Endothelial cell of umbilical vein (primary cell): ENCODE data around the gene TMTC4. TPM values are rescaled to one million over a fixed set of nuclear protein-coding genes. Genes with fewer than 3 reads are reported as not detected.

Experiments used
- BruUV-seq: library from RNA; stranded (reverse); fragments of 400-500 nt; replicated peaks from 2 replicates; lab custom pipeline; 2021; lab: Mats Ljungman, UMichigan
- CTCF ChIA-PET: fragments of 300-600, 350-600 bp; sonication (Branson Sonifier 250); formaldehyde crosslinking; loops from one replicate; lab custom pipeline; 2021; ENCODE audit warnings: antibody characterized with exemption, inconsistent platforms; lab: Charles Lee
- POLR2A ChIA-PET: fragments of 300-600, 350-600 bp; sonication (Branson Sonifier 250); formaldehyde crosslinking; loops from one replicate; lab custom pipeline; 2021; ENCODE audit warnings: antibody characterized with exemption, inconsistent platforms; lab: Charles Lee
- DNase-seq: peaks from one replicate; pipeline ENCODE4 v3.0.0-alpha.2; 2011; ENCODE audit warnings: low read depth, low spot score
- FAIRE-seq: peaks from 2 replicates; lab custom pipeline; 2011; peaks lifted over from hg19 to GRCh38; lab: Jason Lieb, UNC
- H2AFZ ChIP-seq: 2 replicates; pipeline ENCODE4 v1.6.0; 2012; ENCODE audit warnings: low read depth, low read length, control low read depth, inconsistent platforms
- H3K27ac ChIP-seq: 2 replicates; pipeline ENCODE4 v1.5.1; 2011; ENCODE audit warnings: low read depth, mild to moderate bottlenecking, control low read depth, low read length, moderate library complexity; ENCODE audit not compliant: insufficient read depth
- H3K27me3 ChIP-seq, 2 experiments: 2 replicates each; pipeline versions ENCODE4 v1.6.0 to v1.6.1; 2011; ENCODE audit warnings: low read length in 2 of 2, mixed read lengths in 1 of 2; ENCODE audit not compliant: control insufficient read depth in 2 of 2, insufficient read depth in 2 of 2
- H3K36me3 ChIP-seq, 2 experiments: 2 replicates in 1 of 2; 3 replicates in 1 of 2; pipeline ENCODE4 v1.5.1; 2011; ENCODE audit warnings: low read length in 2 of 2, mild to moderate bottlenecking in 1 of 2, moderate library complexity in 1 of 2; ENCODE audit not compliant: control insufficient read depth in 2 of 2, insufficient read depth in 2 of 2; ENCODE audit errors: extremely low read depth in 1 of 2
- H3K4me1 ChIP-seq: 3 replicates; pipeline ENCODE4 v1.5.1; 2011; ENCODE audit warnings: mild to moderate bottlenecking, low read length; ENCODE audit not compliant: control insufficient read depth, insufficient read depth; ENCODE audit errors: extremely low read depth
- H3K4me2 ChIP-seq: 2 replicates; pipeline ENCODE4 v1.6.1; 2011; ENCODE audit warnings: low read length, control low read depth, mixed read lengths; ENCODE audit not compliant: insufficient read depth
- H3K4me3 ChIP-seq, 3 experiments: fragments of 200-600 bp in 1 of 3; sonication (generic), shearing (Covaris generic) in 1 of 3; replicated peaks in 1 of 3; 2 replicates each; pipeline ENCODE4 v1.5.1; 2011 to 2016; ENCODE audit warnings: control low read depth in 3 of 3, low read length in 3 of 3, mild to moderate bottlenecking in 2 of 3, inconsistent platforms in 1 of 3, low read depth in 1 of 3, moderate library complexity in 1 of 3; ENCODE audit not compliant: insufficient read depth in 1 of 3
- H3K79me2 ChIP-seq: 2 replicates; pipeline ENCODE4 v1.6.0; 2012; ENCODE audit warnings: low read length, inconsistent platforms; ENCODE audit not compliant: control insufficient read depth, insufficient read depth
- H3K9ac ChIP-seq: replicated peaks from 2 replicates; pipeline ENCODE3; 2011; ENCODE audit warnings: low read length, control low read depth; ENCODE audit not compliant: insufficient read depth; ENCODE audit errors: extremely low read depth
- H3K9me1 ChIP-seq: replicated peaks from 3 replicates; pipeline ENCODE4 v1.6.0; 2011; ENCODE audit warnings: mild to moderate bottlenecking, low read length; ENCODE audit not compliant: control insufficient read depth, insufficient read depth; ENCODE audit errors: extremely low read depth
- H3K9me3 ChIP-seq: replicated peaks from 2 replicates; pipeline ENCODE4 v1.5.1; 2012; ENCODE audit warnings: low read length, inconsistent platforms; ENCODE audit not compliant: control insufficient read depth, insufficient read depth
- H4K20me1 ChIP-seq: replicated peaks from 2 replicates; pipeline ENCODE3; 2011; ENCODE audit warnings: mild to moderate bottlenecking, low read length; ENCODE audit not compliant: control insufficient read depth, insufficient read depth; ENCODE audit errors: extremely low read depth
- EZH2 ChIP-seq: IDR thresholded peaks from 2 replicates; pipeline ENCODE4 v1.6.1; 2012; ENCODE audit warnings: borderline replicate concordance, low read depth, mild to moderate bottlenecking, moderate library complexity, low read length, inconsistent platforms; ENCODE audit not compliant: severe bottlenecking
- FOS ChIP-seq: IDR thresholded peaks from 2 replicates; pipeline ENCODE4 v1.6.1; 2011; ENCODE audit warnings: mild to moderate bottlenecking, low read length, moderate library complexity, borderline replicate concordance; ENCODE audit not compliant: insufficient read depth
- GATA2 ChIP-seq: IDR thresholded peaks from 2 replicates; pipeline ENCODE4 v1.7.0; 2011; ENCODE audit warnings: low read depth, mild to moderate bottlenecking, moderate library complexity, mixed read lengths, low read length; ENCODE audit not compliant: insufficient read length, insufficient read depth
- JUN ChIP-seq: IDR thresholded peaks from 2 replicates; pipeline ENCODE4 v1.6.1; 2011; ENCODE audit warnings: borderline replicate concordance, low read depth; ENCODE audit not compliant: insufficient read length, insufficient read depth
- MAX ChIP-seq: IDR thresholded peaks from 2 replicates; pipeline ENCODE4 v1.6.1; 2011; ENCODE audit not compliant: insufficient read depth, insufficient read length
- POLR2A ChIP-seq: IDR thresholded peaks from 2 replicates; pipeline ENCODE4 v1.6.1; 2012; ENCODE audit warnings: low read depth, mild to moderate bottlenecking, control low read depth, low read length
- dilution Hi-C: fragments of 300-500 bp; cut with MboI; formaldehyde crosslinking; loops from one replicate; pipeline ENCODE4 v1.15.0; 2019; ENCODE audit warnings: low sequenced_read_pairs; ENCODE audit not compliant: extremely low pct_ligation_motif_present
- intact Hi-C: fragments of 100-400 bp; cut with micrococcal nuclease; formaldehyde crosslinking; loops from one replicate; pipeline ENCODE4 v1.10.0; 2022
- polyA plus RNA-seq, 4 experiments: library from polyadenylated mRNA; depleted of rRNA in 3 of 4; stranded (reverse) in 3 of 4; unstranded in 1 of 4; fragments of >200 nt; gene quantifications; 2 replicates each; pipeline versions ENCODE4 v1.2.1 to v1.2.3, GENCODE V29; 2011 to 2012; ENCODE audit warnings: missing spikeins in 1 of 4
- total RNA-seq: library from RNA; stranded (reverse); gene quantifications from 2 replicates; pipeline ENCODE4 v1.2.3, GENCODE V29; 2021
- TF ChIP-seq, protein P1 (sequence below), 2 donors: IDR thresholded peaks; 1 replicate in 1 of 2; 2 replicates in 1 of 2; pipeline ENCODE4 v1.5.1; 2011; ENCODE audit warnings: low read length in 2 of 2, mild to moderate bottlenecking in 2 of 2, moderate library complexity in 2 of 2, control low read depth in 1 of 2, inconsistent platforms in 1 of 2, low read depth in 1 of 2; ENCODE audit not compliant: insufficient read depth in 1 of 2; ENCODE audit errors: extremely low read depth in 1 of 2

TMTC4 gene
- total and polyA plus RNA-seq, 2 donors (not counting 3 experiments of a cell fraction or from before 2014, with no cell fraction given) = 24.6 to 31.9 TPM

- FAIRE-seq = no peak
- H3K4me1 ChIP-seq = peaks cover 17% of the 10 kb centered on the region
- intact Hi-C loops = no loop called here
Measured at GRCh38 chr13:100666124-100666523, 8.5 kb downstream of the TMTC4 start.

More at GRCh38 chr13:100666124-100666523, 8.5 kb downstream of the TMTC4 start:
- H4K20me1 ChIP-seq = no peaks in the 10 kb centered on the region
- no peak overlapping the region for H3K4me2 ChIP-seq
- H3K27me3 ChIP-seq = no peaks in the 10 kb centered on the region
- H3K9ac ChIP-seq = no peak overlapping the region
- peaks cover 8% of the 10 kb centered on the region for H3K79me2 ChIP-seq
- no peak overlapping the region for H2AFZ ChIP-seq
- no peak overlapping the region for H3K4me3 ChIP-seq
- TF ChIP-seq EZH2 (no peak), MAX (no peak), GATA2 (no peak), FOS (no peak), POLR2A (no peak), JUN (no peak)
- TF ChIP-seq, protein P1, sequence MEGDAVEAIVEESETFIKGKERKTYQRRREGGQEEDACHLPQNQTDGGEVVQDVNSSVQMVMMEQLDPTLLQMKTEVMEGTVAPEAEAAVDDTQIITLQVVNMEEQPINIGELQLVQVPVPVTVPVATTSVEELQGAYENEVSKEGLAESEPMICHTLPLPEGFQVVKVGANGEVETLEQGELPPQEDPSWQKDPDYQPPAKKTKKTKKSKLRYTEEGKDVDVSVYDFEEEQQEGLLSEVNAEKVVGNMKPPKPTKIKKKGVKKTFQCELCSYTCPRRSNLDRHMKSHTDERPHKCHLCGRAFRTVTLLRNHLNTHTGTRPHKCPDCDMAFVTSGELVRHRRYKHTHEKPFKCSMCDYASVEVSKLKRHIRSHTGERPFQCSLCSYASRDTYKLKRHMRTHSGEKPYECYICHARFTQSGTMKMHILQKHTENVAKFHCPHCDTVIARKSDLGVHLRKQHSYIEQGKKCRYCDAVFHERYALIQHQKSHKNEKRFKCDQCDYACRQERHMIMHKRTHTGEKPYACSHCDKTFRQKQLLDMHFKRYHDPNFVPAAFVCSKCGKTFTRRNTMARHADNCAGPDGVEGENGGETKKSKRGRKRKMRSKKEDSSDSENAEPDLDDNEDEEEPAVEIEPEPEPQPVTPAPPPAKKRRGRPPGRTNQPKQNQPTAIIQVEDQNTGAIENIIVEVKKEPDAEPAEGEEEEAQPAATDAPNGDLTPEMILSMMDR (IDR thresholded peaks at IDR 0.05; ENCODE audit: extremely low read depth in 1 of 2, insufficient read depth in 1 of 2, low read depth in 1 of 2, low read length in 2 of 2) = no peak
- no peaks in the 10 kb centered on the region for H3K9me1 ChIP-seq
- no peaks in the 10 kb centered on the region for H3K9me3 ChIP-seq
- H3K27ac ChIP-seq = no peak overlapping the region
- no TSS peak for BruUV-seq
- H3K36me3 ChIP-seq = peaks cover 13 to 30% of the 10 kb centered on the region in 2 experiments
- ChIA-PET POLR2A (no interaction called here), CTCF (no interaction called here)
- dilution Hi-C loops = no loop called here
- DNase-seq = no peak
